ENCODE results near the gene C10orf62. TPM values are rescaled to one million over a fixed set of nuclear protein-coding genes. Genes with fewer than 3 reads are reported as not detected.

The C10orf62 gene
- total RNA-seq, 2 donors from 2014 or later, result 1.3 TPM; not detected in 1

DNA sequence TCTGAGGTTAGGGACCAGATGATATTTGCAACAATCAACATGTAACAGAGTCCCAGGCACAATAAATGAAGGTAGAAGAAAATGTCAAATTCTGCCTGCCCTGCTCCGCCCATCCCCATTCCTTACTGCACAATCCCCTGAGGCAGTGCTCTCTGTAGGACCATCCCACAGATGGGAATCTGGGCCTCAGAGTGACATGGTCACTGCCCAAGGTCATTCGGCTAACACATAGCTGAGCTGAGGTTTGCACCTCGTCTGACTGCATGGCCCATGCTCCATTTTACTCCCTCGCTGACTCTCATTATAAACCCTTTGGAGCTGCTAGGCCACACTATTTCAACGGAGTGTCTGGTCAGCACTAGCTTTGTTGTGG lies 4.1 kb upstream of the C10orf62 start:
- Histone ChIP-seq H3K4me1 (peaks cover 38% of the 10 kb centered on the region), H3K9me3 (no peaks in the 10 kb centered on the region), H3K27me3 (no peaks in the 10 kb centered on the region), H3K36me3 (replicated peaks in 1 of 2; ENCODE audit: insufficient read depth in 1 of 2, low read depth in 2 of 2) (no peaks in the 10 kb centered on the region), H3K4me3 (no peak overlapping the region), H3K27ac (peak overlapping the region; percentile 80 to 83 (median 82))
- ATAC-seq, result no peak
- no peak for DNase-seq
- TF ChIP-seq POLR2A (IDR thresholded peaks at IDR 0.05), result no peak
- TF ChIP-seq CTCF (IDR thresholded peaks at IDR 0.05), result no peak
- intact Hi-C loops (cut with DNase I), result no loop called here
- WGBS, 2 donors, result 61 to 75% methylated on average over 5 of the region's 5 CpGs

GRCh38 chr10:97587183-97587582 lies 2.3 kb upstream of the C10orf62 start:
- no peak for TF ChIP-seq CTCF (IDR thresholded peaks at IDR 0.05)
- no peak for TF ChIP-seq POLR2A (IDR thresholded peaks at IDR 0.05)
- peaks cover 44% of the 10 kb centered on the region for H3K4me1 ChIP-seq
- 83 to 93% methylated on average over 2 of the region's 2 CpGs for WGBS, 2 donors
- no peaks in the 10 kb centered on the region for H3K27me3 ChIP-seq
- intact Hi-C loops (cut with DNase I), result no loop called here
- no peak for ATAC-seq
- H3K27ac ChIP-seq, result peak overlapping the region in 3 of 4 donors; percentile 24 to 82 (median 80)
- no peaks in the 10 kb centered on the region for H3K36me3 ChIP-seq (replicated peaks in 1 of 2; ENCODE audit: insufficient read depth in 1 of 2, low read depth in 2 of 2)
- H3K4me3 ChIP-seq, result no peak overlapping the region
- H3K9me3 ChIP-seq, result no peaks in the 10 kb centered on the region
- DNase-seq, result no peak

DNA sequence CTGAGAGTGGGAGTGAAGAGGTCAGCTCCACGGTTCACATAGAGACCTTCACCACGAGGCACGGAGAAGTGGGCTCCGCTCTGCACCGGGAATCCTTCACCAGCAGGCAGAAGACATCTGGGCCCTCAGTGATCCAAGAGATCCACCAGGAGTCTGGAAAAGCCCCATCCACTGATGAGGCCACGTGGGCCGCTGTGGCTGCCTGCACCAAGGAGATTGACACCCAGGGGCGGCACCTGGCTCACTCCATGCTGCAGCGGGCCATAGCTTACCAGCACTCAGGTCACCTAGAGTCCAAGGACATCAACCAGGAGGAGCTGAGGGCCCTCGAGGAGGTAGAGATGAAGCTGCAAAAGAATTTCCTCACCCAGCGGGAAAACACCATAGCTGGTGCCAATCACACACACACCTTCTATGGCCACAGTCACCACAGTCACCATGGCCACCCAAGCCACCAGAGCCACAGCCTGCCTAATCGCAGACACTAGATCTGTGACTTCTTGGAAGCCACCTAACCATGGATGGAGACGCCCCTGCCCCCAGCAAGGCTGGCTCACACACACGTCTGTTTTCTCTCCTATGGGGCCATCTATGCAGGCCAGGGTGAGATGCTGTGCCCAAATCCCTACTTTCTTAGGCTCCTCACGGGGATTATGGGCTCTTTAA lies 694 bp downstream of the C10orf62 start:
- no peaks in the 10 kb centered on the region for H3K27me3 ChIP-seq
- WGBS, 2 donors, result 76 to 91% methylated on average over 6 to 15 of the region's 15 CpGs
- TF ChIP-seq CTCF (IDR thresholded peaks at IDR 0.05) (no peak), POLR2A (IDR thresholded peaks at IDR 0.05) (no peak)
- ATAC-seq, result peak; percentile 19
- H3K4me1 ChIP-seq, result peaks cover 30% of the 10 kb centered on the region
- H3K4me3 ChIP-seq, result no peak overlapping the region
- no peak for DNase-seq
- H3K36me3 ChIP-seq (replicated peaks in 1 of 2; ENCODE audit: insufficient read depth in 1 of 2, low read depth in 2 of 2), result no peaks in the 10 kb centered on the region
- H3K27ac ChIP-seq, result peak overlapping the region in 2 of 4 donors; percentile 5 to 24
- H3K9me3 ChIP-seq, result no peaks in the 10 kb centered on the region
- intact Hi-C loops (cut with DNase I), result no loop called here

GRCh38 chr10:97590748-97591495 lies 1.4 kb downstream of the C10orf62 start:
- H3K27me3 ChIP-seq, result no peaks in the 10 kb centered on the region
- intact Hi-C loops (cut with DNase I), result no loop called here
- no peaks in the 10 kb centered on the region for H3K36me3 ChIP-seq (replicated peaks in 1 of 2; ENCODE audit: insufficient read depth in 1 of 2, low read depth in 2 of 2)
- no peak for TF ChIP-seq CTCF (IDR thresholded peaks at IDR 0.05)
- no peak for TF ChIP-seq POLR2A (IDR thresholded peaks at IDR 0.05)
- DNase-seq (no peak), ATAC-seq (no peak)
- WGBS, 2 donors, result 51 to 56% methylated on average over 5 of the region's 5 CpGs
- H3K27ac ChIP-seq, result peak overlapping the region in 2 of 4 donors; percentile 5 to 24
- H3K4me3 ChIP-seq, result no peak overlapping the region
- H3K9me3 ChIP-seq, result no peaks in the 10 kb centered on the region
- peaks cover 26% of the 10 kb centered on the region for H3K4me1 ChIP-seq

Data from body of pancreas (tissue), 4 donors.